Activated CD4-positive, alpha-beta T cell treated with anti-CD3 and anti-CD28 coated beads, Interleukin-2, amount 10 ng/mL, durations not matched to agents 24 days and 14 days (primary cell): ENCODE data around the gene PIWIL1. TPM values are rescaled to one million over a fixed set of nuclear protein-coding genes. Genes with fewer than 3 reads are reported as not detected.

ENCODE experiments used
- DNase-seq: peaks from one replicate; pipeline ENCODE4 v3.0.0; 2022
- H3K27ac Mint-ChIP-seq: one replicate; pipeline ENCODE4 v1.8.0; 2022; ENCODE audit warnings: mild to moderate bottlenecking, mixed read lengths
- H3K27me3 Mint-ChIP-seq: one replicate; pipeline ENCODE4 v1.8.0; 2022; ENCODE audit warnings: mixed read lengths
- H3K36me3 Mint-ChIP-seq: one replicate; pipeline ENCODE4 v1.8.0; 2022; ENCODE audit warnings: low read depth, mild to moderate bottlenecking, mixed read lengths
- H3K4me1 Mint-ChIP-seq: one replicate; pipeline ENCODE4 v1.8.0; 2021; ENCODE audit warnings: mixed read lengths
- H3K4me3 Mint-ChIP-seq: one replicate; pipeline ENCODE4 v1.8.0; 2022; ENCODE audit warnings: mild to moderate bottlenecking, moderate library complexity, mixed read lengths
- H3K9me3 Mint-ChIP-seq: one replicate; pipeline ENCODE4 v1.8.0; 2021; ENCODE audit warnings: mixed read lengths
- intact Hi-C: fragments of 100-400 bp; cut with micrococcal nuclease; formaldehyde crosslinking; loops from one replicate; pipeline ENCODE4 v1.15.1; 2023
- total RNA-seq: library from RNA; stranded (reverse); gene quantifications from 2 replicates; pipeline ENCODE4 v1.2.3, GENCODE V29; 2022

Gene PIWIL1
- total RNA-seq, 1 donor from 2014 or later = not detected

- no peak overlapping the region for H3K4me3 Mint-ChIP-seq
- no peaks in the 10 kb centered on the region for H3K9me3 Mint-ChIP-seq
- H3K36me3 Mint-ChIP-seq = no peaks in the 10 kb centered on the region
- intact Hi-C loops = no loop called here
- H3K27me3 Mint-ChIP-seq = peaks cover 4% of the 10 kb centered on the region
- no peak for DNase-seq
- H3K27ac Mint-ChIP-seq = no peak overlapping the region
- H3K4me1 Mint-ChIP-seq = no peaks in the 10 kb centered on the region
Observed at GRCh38 chr12:130413909-130414308, 76.2 kb downstream of the PIWIL1 start.

DNA sequence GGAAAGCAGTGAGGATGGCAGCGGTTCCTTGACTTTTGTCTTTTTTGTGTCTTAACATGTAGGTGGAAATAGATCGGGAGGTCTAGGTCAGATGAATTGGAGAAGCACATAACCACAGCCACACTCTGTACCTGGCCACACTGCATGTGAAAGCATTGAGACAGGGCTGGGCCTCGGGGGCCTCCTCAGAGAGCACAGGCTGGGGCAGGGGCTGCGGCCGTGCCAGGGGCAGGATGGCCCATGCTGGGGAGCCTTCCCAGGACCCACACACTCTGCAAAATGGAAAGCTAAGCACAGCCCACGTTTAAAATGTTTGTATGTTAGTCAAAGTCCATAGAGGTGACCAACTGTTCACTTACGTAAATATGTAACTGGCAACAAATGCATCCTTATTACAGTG is 76.7 kb downstream of the PIWIL1 start:
- DNase-seq = no peak
- no peaks in the 10 kb centered on the region for H3K4me1 Mint-ChIP-seq
- no peak overlapping the region for H3K27ac Mint-ChIP-seq
- intact Hi-C loops = no loop called here
- peaks cover 4% of the 10 kb centered on the region for H3K27me3 Mint-ChIP-seq
- no peaks in the 10 kb centered on the region for H3K36me3 Mint-ChIP-seq
- no peaks in the 10 kb centered on the region for H3K9me3 Mint-ChIP-seq
- no peak overlapping the region for H3K4me3 Mint-ChIP-seq

DNA sequence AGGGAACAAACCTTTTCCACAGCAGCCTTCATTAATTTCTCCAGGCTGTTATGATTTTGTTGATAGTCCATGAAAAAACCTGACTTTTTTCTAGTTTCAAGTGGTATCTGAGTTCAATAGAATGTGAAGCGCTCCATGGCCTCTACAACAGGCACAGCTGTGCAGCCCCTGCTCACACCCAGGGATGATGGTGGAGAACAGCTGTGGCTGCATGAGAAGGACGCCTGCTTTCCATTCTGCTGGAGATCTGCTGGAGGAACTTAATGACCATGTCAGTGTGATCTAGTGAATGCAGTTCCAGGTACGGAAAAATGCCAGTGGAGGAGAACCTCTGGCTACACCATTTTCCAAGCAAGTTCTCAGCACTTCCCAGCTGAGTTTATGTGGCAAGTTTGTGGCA is 80.6 kb downstream of the PIWIL1 start:
- no peak for DNase-seq
- intact Hi-C loops = no loop called here

DNA sequence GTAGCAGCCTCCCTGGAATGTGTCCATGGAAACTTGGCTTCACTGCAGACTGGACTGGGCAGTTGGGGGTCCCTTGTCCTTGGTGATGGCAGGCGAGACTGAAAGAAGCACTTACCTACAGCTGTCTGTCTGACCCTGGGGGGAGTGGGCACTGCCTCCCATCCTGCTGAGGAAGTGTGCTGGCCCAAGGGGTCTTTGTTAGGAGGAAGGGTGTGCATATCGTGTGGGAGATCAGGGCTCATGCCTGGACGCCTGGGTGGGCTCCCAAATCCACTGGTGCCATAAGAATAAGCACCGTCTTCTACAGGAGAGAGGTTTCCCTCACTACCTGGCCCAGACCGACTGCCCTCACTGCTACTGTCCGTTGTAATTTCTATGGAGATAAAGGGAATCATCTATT is 81.4 kb downstream of the PIWIL1 start:
- Mint-ChIP-seq H3K27me3 (peaks cover 4% of the 10 kb centered on the region), H3K27ac (no peak overlapping the region), H3K4me3 (no peak overlapping the region), H3K36me3 (no peaks in the 10 kb centered on the region), H3K9me3 (no peaks in the 10 kb centered on the region), H3K4me1 (no peaks in the 10 kb centered on the region)
- intact Hi-C loops = no loop called here
- DNase-seq = no peak

More for the DNA sequence above, 80.6 kb downstream of the PIWIL1 start:
- no peaks in the 10 kb centered on the region for H3K9me3 Mint-ChIP-seq
- H3K27me3 Mint-ChIP-seq = peaks cover 4% of the 10 kb centered on the region
- H3K27ac Mint-ChIP-seq = no peak overlapping the region
- no peak overlapping the region for H3K4me3 Mint-ChIP-seq
- no peaks in the 10 kb centered on the region for H3K4me1 Mint-ChIP-seq
- no peaks in the 10 kb centered on the region for H3K36me3 Mint-ChIP-seq

DNA sequence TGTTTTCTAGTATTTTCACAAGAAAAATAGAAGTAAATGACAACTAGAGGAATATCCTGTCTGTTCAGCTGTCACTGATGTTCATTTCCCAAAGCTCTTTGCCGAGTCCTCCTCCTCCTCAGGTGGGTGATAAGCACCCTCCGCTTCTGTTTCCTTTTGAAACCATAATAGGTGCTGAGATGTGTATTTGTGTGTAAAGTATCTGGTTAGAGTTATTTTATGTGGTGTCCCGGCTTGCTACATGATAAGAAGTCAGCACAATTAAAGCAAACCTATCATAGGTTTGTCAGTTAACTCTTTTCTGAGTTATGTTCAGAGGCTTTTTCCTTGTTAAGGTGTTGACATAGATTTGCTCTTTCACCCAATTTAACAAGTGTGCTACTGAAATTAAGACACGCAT is 82.4 kb downstream of the PIWIL1 start:
- Mint-ChIP-seq H3K36me3 (no peaks in the 10 kb centered on the region), H3K4me1 (no peaks in the 10 kb centered on the region), H3K9me3 (no peaks in the 10 kb centered on the region), H3K27me3 (peaks cover 4% of the 10 kb centered on the region), H3K27ac (no peak overlapping the region), H3K4me3 (no peak overlapping the region)
- intact Hi-C loops = no loop called here
- no peak for DNase-seq

GRCh38 chr12:130421896-130422295 is 84.2 kb downstream of the PIWIL1 start:
- intact Hi-C loops = no loop called here
- H3K36me3 Mint-ChIP-seq = no peaks in the 10 kb centered on the region
- no peaks in the 10 kb centered on the region for H3K4me1 Mint-ChIP-seq
- no peaks in the 10 kb centered on the region for H3K9me3 Mint-ChIP-seq
- no peak overlapping the region for H3K4me3 Mint-ChIP-seq
- no peak overlapping the region for H3K27ac Mint-ChIP-seq
- H3K27me3 Mint-ChIP-seq = no peaks in the 10 kb centered on the region
- DNase-seq = no peak

Other genes starting within 250 kb of the PIWIL1 start
- not detected in 2 replicates for gene FZD10, start 175.4 kb upstream of the PIWIL1 start, total RNA-seq